ENCODE measurements around the gene KRT81. TPM values are rescaled to one million over a fixed set of nuclear protein-coding genes. Genes with fewer than 3 reads are reported as not detected.
A peak's percentile ranks its signal among the peaks of the same experiment; 100 is the strongest.
"Not testable (repeated sequence)": the region's sequence is repeated elsewhere in the genome, so short reads cannot be mapped to it uniquely, and the experiment has no call there.

The KRT81 gene
- total RNA-seq, 2 donors from 2014 or later: not detected

GRCh38 chr12:52258335-52258901 lies 32.9 kb downstream of the KRT81 start:
- Mint-ChIP-seq H3K4me1 (no peaks in the 10 kb centered on the region), H3K36me3 (ENCODE audit: low read depth) (no peaks in the 10 kb centered on the region), H3K27ac (no peak overlapping the region), H3K4me3 (no peak overlapping the region), H3K9me3 (peaks cover 38% of the 10 kb centered on the region), H3K27me3 (ENCODE audit: insufficient read depth) (peaks cover 74% of the 10 kb centered on the region)
- H3K27me3 ChIP-seq (ENCODE audit: control insufficient read depth, insufficient read depth, low read length, poor library complexity, severe bottlenecking): peaks cover 79% of the 10 kb centered on the region
- WGBS, 2 experiments (ENCODE audit: insufficient coverage in 1 of 2, insufficient read length in 1 of 2): 17 to 24% methylated on average over 20 to 72 of the region's 72 CpGs
- DNase-seq: peak; percentile 90
- H3K4me1 ChIP-seq (ENCODE audit: control insufficient read depth, insufficient read depth, low read length): no peaks in the 10 kb centered on the region
- H3K36me3 ChIP-seq (ENCODE audit: control insufficient read depth, insufficient read depth, low read length): no peaks in the 10 kb centered on the region
- TF ChIP-seq, protein P1, sequence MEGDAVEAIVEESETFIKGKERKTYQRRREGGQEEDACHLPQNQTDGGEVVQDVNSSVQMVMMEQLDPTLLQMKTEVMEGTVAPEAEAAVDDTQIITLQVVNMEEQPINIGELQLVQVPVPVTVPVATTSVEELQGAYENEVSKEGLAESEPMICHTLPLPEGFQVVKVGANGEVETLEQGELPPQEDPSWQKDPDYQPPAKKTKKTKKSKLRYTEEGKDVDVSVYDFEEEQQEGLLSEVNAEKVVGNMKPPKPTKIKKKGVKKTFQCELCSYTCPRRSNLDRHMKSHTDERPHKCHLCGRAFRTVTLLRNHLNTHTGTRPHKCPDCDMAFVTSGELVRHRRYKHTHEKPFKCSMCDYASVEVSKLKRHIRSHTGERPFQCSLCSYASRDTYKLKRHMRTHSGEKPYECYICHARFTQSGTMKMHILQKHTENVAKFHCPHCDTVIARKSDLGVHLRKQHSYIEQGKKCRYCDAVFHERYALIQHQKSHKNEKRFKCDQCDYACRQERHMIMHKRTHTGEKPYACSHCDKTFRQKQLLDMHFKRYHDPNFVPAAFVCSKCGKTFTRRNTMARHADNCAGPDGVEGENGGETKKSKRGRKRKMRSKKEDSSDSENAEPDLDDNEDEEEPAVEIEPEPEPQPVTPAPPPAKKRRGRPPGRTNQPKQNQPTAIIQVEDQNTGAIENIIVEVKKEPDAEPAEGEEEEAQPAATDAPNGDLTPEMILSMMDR (conservative IDR thresholded peaks at IDR 0.05): peak; percentile 49
- H3K9ac ChIP-seq (ENCODE audit: extremely low read depth, low read length, poor library complexity, severe bottlenecking): no peak overlapping the region
- H3K9me3 ChIP-seq (ENCODE audit: control insufficient read depth, low read length): peaks cover 44% of the 10 kb centered on the region
- H3K27ac ChIP-seq (ENCODE audit: low read depth, low read length): no peak overlapping the region
- H3K4me3 ChIP-seq (ENCODE audit: low read length): no peak overlapping the region

DNA sequence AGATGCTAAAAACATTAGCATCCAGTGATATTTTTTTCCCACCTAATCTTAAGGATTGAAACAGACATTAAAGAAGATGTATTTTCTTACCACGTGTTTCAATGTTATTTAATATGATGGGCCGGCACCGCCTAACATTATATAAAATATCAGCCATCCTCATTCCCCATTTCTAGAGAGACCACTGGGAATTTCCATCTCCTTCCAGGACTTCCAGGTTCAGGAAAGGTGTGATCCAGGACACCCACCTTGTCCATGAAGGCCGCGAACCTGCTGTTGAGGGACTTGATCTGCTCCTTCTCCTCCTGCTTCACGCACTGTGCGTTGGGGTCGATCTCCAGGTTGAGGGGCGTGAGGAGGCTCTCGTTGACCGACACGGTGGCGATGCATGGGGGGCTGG lies 33.4 kb downstream of the KRT81 start:
- not testable (repeated sequence) for H3K27ac ChIP-seq (ENCODE audit: low read depth, low read length); H3K4me1 ChIP-seq (ENCODE audit: control insufficient read depth, insufficient read depth, low read length); H3K4me1 Mint-ChIP-seq; H3K36me3 ChIP-seq (ENCODE audit: control insufficient read depth, insufficient read depth, low read length); H3K4me3 Mint-ChIP-seq; H3K27ac Mint-ChIP-seq; H3K9ac ChIP-seq (ENCODE audit: extremely low read depth, low read length, poor library complexity, severe bottlenecking); DNase-seq; H3K36me3 Mint-ChIP-seq (ENCODE audit: low read depth); H3K4me3 ChIP-seq (ENCODE audit: low read length)
- Histone ChIP-seq H3K9me3 (ENCODE audit: control insufficient read depth, low read length) (peaks cover 39% of the 10 kb centered on the region), H3K27me3 (ENCODE audit: control insufficient read depth, insufficient read depth, low read length, poor library complexity, severe bottlenecking) (peaks cover 79% of the 10 kb centered on the region)
- WGBS, 2 experiments (ENCODE audit: insufficient coverage in 1 of 2, insufficient read length in 1 of 2): 61 to 90% methylated on average over 3 to 13 of the region's 13 CpGs
- peaks cover 36% of the 10 kb centered on the region for H3K9me3 Mint-ChIP-seq
- peaks cover 78% of the 10 kb centered on the region for H3K27me3 Mint-ChIP-seq (ENCODE audit: insufficient read depth)

DNA sequence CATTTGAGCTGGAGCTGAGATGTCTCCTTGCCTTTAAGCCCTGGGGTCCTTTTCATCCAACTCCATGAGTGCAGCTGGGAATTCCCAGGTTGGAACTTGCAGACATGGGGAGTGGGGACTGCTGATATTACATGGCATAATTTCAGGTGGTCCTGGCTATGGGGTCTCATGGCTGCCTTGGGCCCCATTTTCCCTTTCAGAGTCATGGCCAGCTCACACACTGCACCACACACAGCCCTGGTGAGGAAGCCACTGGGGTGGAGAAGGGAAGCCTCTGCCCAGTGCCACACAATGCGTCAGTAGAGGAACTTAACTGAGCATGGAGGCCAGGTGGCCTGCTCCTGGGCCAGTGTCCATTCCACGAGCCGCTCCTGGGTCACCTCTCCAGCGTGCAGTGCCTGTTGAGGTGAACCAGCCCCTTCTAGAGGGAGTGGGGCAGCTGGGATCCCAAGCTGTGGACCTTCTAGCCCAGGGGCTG lies 34.2 kb downstream of the KRT81 start:
- no peaks in the 10 kb centered on the region for H3K36me3 ChIP-seq (ENCODE audit: control insufficient read depth, insufficient read depth, low read length)
- no peak overlapping the region for H3K27ac ChIP-seq (ENCODE audit: low read depth, low read length)
- Mint-ChIP-seq H3K4me1 (no peaks in the 10 kb centered on the region), H3K27me3 (ENCODE audit: insufficient read depth) (peaks cover 82% of the 10 kb centered on the region), H3K27ac (no peak overlapping the region), H3K36me3 (ENCODE audit: low read depth) (no peaks in the 10 kb centered on the region), H3K9me3 (peaks cover 29% of the 10 kb centered on the region), H3K4me3 (no peak overlapping the region)
- peaks cover 31% of the 10 kb centered on the region for H3K9me3 ChIP-seq (ENCODE audit: control insufficient read depth, low read length)
- H3K9ac ChIP-seq (ENCODE audit: extremely low read depth, low read length, poor library complexity, severe bottlenecking): no peak overlapping the region
- no peaks in the 10 kb centered on the region for H3K4me1 ChIP-seq (ENCODE audit: control insufficient read depth, insufficient read depth, low read length)
- TF ChIP-seq, protein P1 (conservative IDR thresholded peaks at IDR 0.05): no peak
- H3K4me3 ChIP-seq (ENCODE audit: low read length): no peak overlapping the region
- no peak for DNase-seq
- WGBS, 2 experiments (ENCODE audit: insufficient coverage in 1 of 2, insufficient read length in 1 of 2): 91 to 100% methylated on average over 4 of the region's 4 CpGs
- H3K27me3 ChIP-seq (ENCODE audit: control insufficient read depth, insufficient read depth, low read length, poor library complexity, severe bottlenecking): peaks cover 82% of the 10 kb centered on the region

DNA sequence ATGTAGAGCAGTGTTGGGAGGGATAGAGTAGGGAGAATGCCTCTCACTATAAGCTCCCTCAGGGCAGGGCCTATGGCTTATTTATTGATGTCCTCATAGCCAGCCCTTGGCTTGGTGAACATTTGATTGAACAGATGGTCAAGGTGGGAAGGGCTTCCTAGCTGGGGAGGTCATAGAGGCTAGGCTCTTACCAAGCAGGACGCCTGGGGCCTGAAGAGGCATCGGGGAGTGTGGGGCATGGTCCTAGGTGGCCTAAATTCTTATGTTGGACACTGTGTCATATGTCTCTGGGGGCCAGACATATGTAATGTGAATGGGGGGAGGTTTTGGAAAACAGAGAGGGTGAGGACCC lies 34.8 kb downstream of the KRT81 start:
- H3K4me3 Mint-ChIP-seq: no peak overlapping the region
- peaks cover 86% of the 10 kb centered on the region for H3K27me3 ChIP-seq (ENCODE audit: control insufficient read depth, insufficient read depth, low read length, poor library complexity, severe bottlenecking)

More for the DNA sequence above, 34.8 kb downstream of the KRT81 start:
- Histone ChIP-seq H3K27ac (ENCODE audit: low read depth, low read length) (no peak overlapping the region), H3K4me3 (ENCODE audit: low read length) (no peak overlapping the region), H3K9ac (ENCODE audit: extremely low read depth, low read length, poor library complexity, severe bottlenecking) (no peak overlapping the region), H3K36me3 (ENCODE audit: control insufficient read depth, insufficient read depth, low read length) (no peaks in the 10 kb centered on the region), H3K4me1 (ENCODE audit: control insufficient read depth, insufficient read depth, low read length) (no peaks in the 10 kb centered on the region), H3K9me3 (ENCODE audit: control insufficient read depth, low read length) (peaks cover 26% of the 10 kb centered on the region)
- DNase-seq: no peak
- WGBS, 2 experiments (ENCODE audit: insufficient coverage in 1 of 2, insufficient read length in 1 of 2): 88 to 100% methylated on average over 2 of the region's 2 CpGs
- Mint-ChIP-seq H3K9me3 (peaks cover 24% of the 10 kb centered on the region), H3K27ac (no peak overlapping the region), H3K4me1 (no peaks in the 10 kb centered on the region), H3K27me3 (ENCODE audit: insufficient read depth) (peaks cover 84% of the 10 kb centered on the region), H3K36me3 (ENCODE audit: low read depth) (no peaks in the 10 kb centered on the region)
- TF ChIP-seq, protein P1 (conservative IDR thresholded peaks at IDR 0.05): no peak
